Body of pancreas (tissue), 4 donors: Measurements from ENCODE around the gene C10orf90.

Experiments
- POLR2A ChIP-seq, 3 donors: fragments of 450-650 bp; IDR thresholded peaks; one replicate each; pipeline ENCODE4 v1.6.1; 2016; ENCODE audit warnings: antibody characterized with exemption in 3 of 3, mild to moderate bottlenecking in 2 of 3
- TF ChIP-seq, protein P1 (sequence below), 7 experiments: fragments of 450-650 bp in 4 of 7; fragments of 200-600 bp in 3 of 7; sonication (generic) in 3 of 7; IDR thresholded peaks; one replicate each; pipeline ENCODE4 v1.5.1; 2016 to 2019; ENCODE audit warnings: antibody characterized with exemption in 7 of 7

DNA sequence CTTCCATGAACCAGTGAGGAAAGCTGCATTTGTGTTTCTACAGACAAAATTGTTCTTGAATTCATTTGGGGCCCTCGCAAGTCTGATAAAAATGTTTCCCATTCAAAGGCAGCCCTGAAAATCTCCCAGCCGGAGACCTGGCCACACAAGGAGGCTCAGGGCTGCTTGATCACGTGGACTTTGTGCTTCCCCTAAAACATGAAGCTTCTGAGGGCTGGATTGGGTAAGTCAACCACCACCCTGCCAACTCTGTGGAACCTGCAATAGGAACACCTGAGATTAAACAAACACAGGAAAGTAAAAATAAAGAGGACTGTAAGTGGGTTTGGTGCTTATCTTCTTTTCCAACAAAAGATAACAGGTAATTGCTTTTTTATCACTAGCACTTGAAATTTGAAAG is 133.8 kb downstream of the C10orf90 start:
- TF ChIP-seq, protein P1, sequence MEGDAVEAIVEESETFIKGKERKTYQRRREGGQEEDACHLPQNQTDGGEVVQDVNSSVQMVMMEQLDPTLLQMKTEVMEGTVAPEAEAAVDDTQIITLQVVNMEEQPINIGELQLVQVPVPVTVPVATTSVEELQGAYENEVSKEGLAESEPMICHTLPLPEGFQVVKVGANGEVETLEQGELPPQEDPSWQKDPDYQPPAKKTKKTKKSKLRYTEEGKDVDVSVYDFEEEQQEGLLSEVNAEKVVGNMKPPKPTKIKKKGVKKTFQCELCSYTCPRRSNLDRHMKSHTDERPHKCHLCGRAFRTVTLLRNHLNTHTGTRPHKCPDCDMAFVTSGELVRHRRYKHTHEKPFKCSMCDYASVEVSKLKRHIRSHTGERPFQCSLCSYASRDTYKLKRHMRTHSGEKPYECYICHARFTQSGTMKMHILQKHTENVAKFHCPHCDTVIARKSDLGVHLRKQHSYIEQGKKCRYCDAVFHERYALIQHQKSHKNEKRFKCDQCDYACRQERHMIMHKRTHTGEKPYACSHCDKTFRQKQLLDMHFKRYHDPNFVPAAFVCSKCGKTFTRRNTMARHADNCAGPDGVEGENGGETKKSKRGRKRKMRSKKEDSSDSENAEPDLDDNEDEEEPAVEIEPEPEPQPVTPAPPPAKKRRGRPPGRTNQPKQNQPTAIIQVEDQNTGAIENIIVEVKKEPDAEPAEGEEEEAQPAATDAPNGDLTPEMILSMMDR (IDR thresholded peaks at IDR 0.05), result no peak
- no peak for TF ChIP-seq POLR2A (IDR thresholded peaks at IDR 0.05)
